Parathyroid adenoma (tissue), 2 donors: ENCODE results near the gene SMG7.

Source experiments
- H2AFZ ChIP-seq: fragments of 300-600 bp; sonication (generic); one replicate; pipeline ENCODE4 v1.7.0; 2017; ENCODE audit warnings: antibody characterized with exemption, mild to moderate bottlenecking
- H3K27ac ChIP-seq: fragments of 300-600 bp; sonication (generic); one replicate; pipeline ENCODE4 v1.7.0; 2017
- H3K27me3 ChIP-seq: fragments of 300-600 bp; sonication (generic); one replicate; pipeline ENCODE4 v1.7.0; 2017; ENCODE audit warnings: low read length; ENCODE audit not compliant: control insufficient read depth, insufficient read depth
- H3K36me3 ChIP-seq: fragments of 300-600 bp; sonication (generic); one replicate; pipeline ENCODE4 v1.7.0; 2017; ENCODE audit warnings: low read length; ENCODE audit not compliant: control insufficient read depth, insufficient read depth
- H3K4me1 ChIP-seq: fragments of 300-600 bp; sonication (generic); one replicate; pipeline ENCODE4 v1.7.0; 2017; ENCODE audit warnings: control low read depth
- H3K4me2 ChIP-seq: fragments of 300-600 bp; sonication (generic); one replicate; pipeline ENCODE4 v1.7.0; 2017; ENCODE audit warnings: low read length
- H3K4me3 ChIP-seq: fragments of 300-600 bp; sonication (generic); one replicate; pipeline ENCODE4 v1.7.0; 2017; ENCODE audit warnings: low read depth, low read length
- H3K79me2 ChIP-seq: fragments of 300-600 bp; sonication (generic); one replicate; pipeline ENCODE4 v1.7.0; 2017; ENCODE audit warnings: control low read depth
- H3K9ac ChIP-seq: fragments of 300-600 bp; sonication (generic); one replicate; pipeline ENCODE4 v1.7.0; 2017; ENCODE audit warnings: mild to moderate bottlenecking
- H3K9me3 ChIP-seq: fragments of 300-600 bp; sonication (generic); one replicate; pipeline ENCODE4 v1.7.0; 2017; ENCODE audit warnings: low read length; ENCODE audit not compliant: control insufficient read depth
- TF ChIP-seq, protein P1 (sequence below): fragments of 300-600 bp; sonication (generic); IDR thresholded peaks from one replicate; pipeline ENCODE4 v1.7.0; 2017; ENCODE audit warnings: antibody characterized with exemption, mild to moderate bottlenecking
- donor health status: primary hyperparathyroidism.

Gene SMG7

DNA sequence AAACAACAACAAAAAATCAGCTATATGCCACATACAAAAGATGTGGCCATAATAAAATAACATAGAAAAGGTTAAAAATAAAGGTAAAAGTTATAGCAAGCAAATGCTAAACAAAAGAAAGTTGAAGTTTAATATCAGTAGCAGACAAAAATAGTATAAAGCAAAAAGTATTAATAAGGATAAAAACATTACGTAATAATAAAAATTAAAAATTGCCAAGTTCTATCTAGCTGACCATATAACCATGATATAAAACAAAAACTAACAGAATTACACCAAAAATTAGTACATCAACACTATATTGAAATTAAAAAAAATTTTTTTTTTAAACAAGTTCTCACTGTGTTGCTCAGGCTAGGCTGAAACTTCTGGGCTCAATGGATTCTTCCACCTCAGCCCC lies 15.5 kb upstream of the SMG7 start:
- TF ChIP-seq, protein P1, sequence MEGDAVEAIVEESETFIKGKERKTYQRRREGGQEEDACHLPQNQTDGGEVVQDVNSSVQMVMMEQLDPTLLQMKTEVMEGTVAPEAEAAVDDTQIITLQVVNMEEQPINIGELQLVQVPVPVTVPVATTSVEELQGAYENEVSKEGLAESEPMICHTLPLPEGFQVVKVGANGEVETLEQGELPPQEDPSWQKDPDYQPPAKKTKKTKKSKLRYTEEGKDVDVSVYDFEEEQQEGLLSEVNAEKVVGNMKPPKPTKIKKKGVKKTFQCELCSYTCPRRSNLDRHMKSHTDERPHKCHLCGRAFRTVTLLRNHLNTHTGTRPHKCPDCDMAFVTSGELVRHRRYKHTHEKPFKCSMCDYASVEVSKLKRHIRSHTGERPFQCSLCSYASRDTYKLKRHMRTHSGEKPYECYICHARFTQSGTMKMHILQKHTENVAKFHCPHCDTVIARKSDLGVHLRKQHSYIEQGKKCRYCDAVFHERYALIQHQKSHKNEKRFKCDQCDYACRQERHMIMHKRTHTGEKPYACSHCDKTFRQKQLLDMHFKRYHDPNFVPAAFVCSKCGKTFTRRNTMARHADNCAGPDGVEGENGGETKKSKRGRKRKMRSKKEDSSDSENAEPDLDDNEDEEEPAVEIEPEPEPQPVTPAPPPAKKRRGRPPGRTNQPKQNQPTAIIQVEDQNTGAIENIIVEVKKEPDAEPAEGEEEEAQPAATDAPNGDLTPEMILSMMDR, result no peak
- Histone ChIP-seq H3K4me3 (no peak overlapping the region), H3K79me2 (no peaks in the 10 kb centered on the region), H2AFZ (no peak overlapping the region), H3K27me3 (no peaks in the 10 kb centered on the region), H3K9ac (no peak overlapping the region), H3K9me3 (no peaks in the 10 kb centered on the region), H3K36me3 (no peaks in the 10 kb centered on the region), H3K27ac (no peak overlapping the region), H3K4me1 (no peaks in the 10 kb centered on the region), H3K4me2 (no peak overlapping the region)

DNA sequence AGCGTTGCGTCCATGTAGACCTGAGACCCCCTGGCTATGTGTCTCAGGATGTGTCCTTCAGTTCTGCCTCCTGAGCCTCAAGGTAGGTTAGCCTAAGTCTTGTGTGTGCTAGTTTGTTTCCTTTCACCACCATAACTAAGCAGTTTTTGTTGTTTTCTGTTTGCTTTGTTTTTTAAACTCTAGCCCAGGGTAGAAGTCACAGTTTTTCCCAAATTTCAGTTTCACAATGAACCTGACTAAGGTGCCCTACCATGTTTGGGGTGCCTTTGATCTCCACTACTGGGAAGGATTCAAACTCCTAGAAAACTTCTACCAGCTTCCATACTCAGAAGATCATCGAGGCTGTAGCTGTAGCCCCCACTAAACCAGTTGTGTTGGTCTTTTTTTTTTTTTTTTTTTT lies 14.8 kb upstream of the SMG7 start:
- no peak overlapping the region for H3K9ac ChIP-seq
- H3K9me3 ChIP-seq, result no peaks in the 10 kb centered on the region
- no peak overlapping the region for H3K4me3 ChIP-seq
- H3K4me2 ChIP-seq, result no peak overlapping the region
- no peaks in the 10 kb centered on the region for H3K79me2 ChIP-seq
- H3K27me3 ChIP-seq, result no peaks in the 10 kb centered on the region
- H3K27ac ChIP-seq, result no peak overlapping the region
- H2AFZ ChIP-seq, result no peak overlapping the region
- TF ChIP-seq, protein P1, result no peak
- no peaks in the 10 kb centered on the region for H3K4me1 ChIP-seq
- H3K36me3 ChIP-seq, result no peaks in the 10 kb centered on the region

DNA sequence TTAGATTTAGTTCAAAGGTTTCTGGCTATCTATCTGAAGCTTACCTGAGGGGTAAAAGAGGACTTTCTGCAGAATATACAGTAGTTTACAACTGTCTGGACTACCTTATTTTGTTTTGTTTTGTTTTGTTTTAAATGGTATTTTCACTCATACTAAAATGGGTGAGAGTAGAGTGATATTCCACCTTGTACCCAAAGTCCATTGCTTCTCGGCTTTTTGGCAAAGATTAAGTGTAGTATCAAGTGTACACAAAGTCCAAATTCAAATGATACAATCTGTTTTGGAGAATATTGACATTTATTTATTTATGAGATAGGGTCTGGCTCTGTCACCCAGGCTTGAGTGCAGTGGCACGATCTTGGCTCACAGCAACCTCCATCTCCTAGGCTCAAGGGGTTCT lies 11.7 kb upstream of the SMG7 start:
- no peak overlapping the region for H3K4me3 ChIP-seq
- H2AFZ ChIP-seq, result no peak overlapping the region
- H3K9me3 ChIP-seq, result no peaks in the 10 kb centered on the region
- no peak overlapping the region for H3K4me2 ChIP-seq
- TF ChIP-seq, protein P1, result no peak
- H3K27me3 ChIP-seq, result no peaks in the 10 kb centered on the region
- H3K79me2 ChIP-seq, result no peaks in the 10 kb centered on the region
- no peaks in the 10 kb centered on the region for H3K4me1 ChIP-seq
- no peak overlapping the region for H3K27ac ChIP-seq
- no peaks in the 10 kb centered on the region for H3K36me3 ChIP-seq
- no peak overlapping the region for H3K9ac ChIP-seq

DNA sequence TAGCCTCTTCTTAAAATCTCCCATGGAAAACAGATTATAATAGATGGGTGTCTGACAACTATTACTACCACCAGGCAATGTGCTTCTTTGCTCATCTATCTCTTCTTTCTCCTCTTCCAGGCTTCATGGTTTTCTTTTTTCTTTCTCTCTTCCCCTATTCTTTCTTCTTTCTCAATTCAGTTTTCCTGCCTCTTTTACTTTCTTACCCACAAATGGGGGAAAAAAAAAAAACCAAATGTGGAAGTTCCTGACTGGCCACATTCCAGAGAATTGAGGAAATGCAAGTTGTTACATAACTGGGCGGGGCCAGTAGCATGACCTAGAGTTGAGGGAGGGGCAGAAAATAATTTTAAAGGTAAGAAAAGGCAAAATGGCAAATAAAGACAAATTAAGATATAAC lies 10.9 kb upstream of the SMG7 start:
- Histone ChIP-seq H3K4me1 (no peaks in the 10 kb centered on the region), H3K27me3 (no peaks in the 10 kb centered on the region), H3K9me3 (no peaks in the 10 kb centered on the region), H2AFZ (no peak overlapping the region), H3K4me3 (no peak overlapping the region), H3K4me2 (no peak overlapping the region), H3K36me3 (no peaks in the 10 kb centered on the region), H3K79me2 (no peaks in the 10 kb centered on the region), H3K27ac (no peak overlapping the region), H3K9ac (no peak overlapping the region)
- TF ChIP-seq, protein P1, result no peak

DNA sequence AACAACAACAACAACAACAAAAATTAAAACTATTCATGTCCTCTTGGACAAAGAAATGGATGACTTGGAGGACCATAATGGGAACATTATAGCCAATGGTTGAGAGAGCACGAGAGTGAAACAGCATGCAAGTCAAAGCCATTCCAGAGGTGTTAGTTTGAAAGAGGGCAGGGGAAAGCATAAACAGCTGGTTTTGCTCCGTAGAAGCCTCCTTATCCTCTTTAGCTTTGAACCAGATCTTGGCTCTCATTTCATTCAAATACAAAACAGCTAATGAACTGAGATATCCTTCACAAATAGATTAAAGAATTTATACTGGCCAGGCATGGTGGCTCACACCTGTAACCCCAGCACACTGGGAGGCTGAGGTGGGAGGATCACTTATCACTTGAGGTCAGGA lies 8.7 kb upstream of the SMG7 start:
- Histone ChIP-seq H3K4me3 (no peak overlapping the region), H3K27me3 (no peaks in the 10 kb centered on the region), H3K4me2 (no peak overlapping the region), H3K4me1 (no peaks in the 10 kb centered on the region), H3K36me3 (no peaks in the 10 kb centered on the region), H3K79me2 (no peaks in the 10 kb centered on the region), H2AFZ (no peak overlapping the region), H3K27ac (no peak overlapping the region), H3K9ac (no peak overlapping the region), H3K9me3 (no peaks in the 10 kb centered on the region)
- TF ChIP-seq, protein P1, result no peak
